Brain microvascular endothelial cell (primary cell): Measurements from ENCODE around the gene SPNS1.

ENCODE experiments used
- DNase-seq: peaks from one replicate; pipeline ENCODE4 v3.0.0-alpha.2; 2020
- H3K27ac ChIP-seq: fragments of 250-450 bp; sonication (Bioruptor Pico); 2 replicates; pipeline ENCODE4 v1.5.1; 2020; ENCODE audit warnings: mild to moderate bottlenecking, moderate library complexity
- H3K27me3 ChIP-seq: fragments of 250-450 bp; sonication (Bioruptor Pico); replicated peaks from 2 replicates; pipeline ENCODE4 v1.5.1; 2020; ENCODE audit warnings: mild to moderate bottlenecking
- H3K36me3 ChIP-seq: fragments of 250-450 bp; sonication (Bioruptor Pico); replicated peaks from 2 replicates; pipeline ENCODE4 v1.5.1; 2020; ENCODE audit warnings: mild to moderate bottlenecking
- H3K4me3 ChIP-seq: 2 replicates; pipeline ENCODE4 v1.5.1; 2011; ENCODE audit warnings: low read depth, mild to moderate bottlenecking, control low read depth, low read length, moderate library complexity
- CTCF ChIP-seq: IDR thresholded peaks from 2 replicates; pipeline ENCODE4 v1.5.1; 2011; ENCODE audit warnings: low read depth, mild to moderate bottlenecking, moderate library complexity, low read length, control low read depth, inconsistent platforms; ENCODE audit errors: missing control alignments
- in situ Hi-C: cut with HindIII; loops from 2 replicates; pipeline ENCODE4 v1.10.0; 2017; ENCODE audit warnings: low sequenced_read_pairs, low pct_ligation_motif_present

SPNS1 gene

GRCh38 chr16:29023279-29024277 lies 49.0 kb downstream of the SPNS1 start:
- no peak for TF ChIP-seq CTCF
- in situ Hi-C loops: no loop called here
- H3K27me3 ChIP-seq: no peaks in the 10 kb centered on the region
- H3K27ac ChIP-seq: no peak overlapping the region
- no peaks in the 10 kb centered on the region for H3K36me3 ChIP-seq
- DNase-seq: peak; percentile 9
- no peak overlapping the region for H3K4me3 ChIP-seq

DNA sequence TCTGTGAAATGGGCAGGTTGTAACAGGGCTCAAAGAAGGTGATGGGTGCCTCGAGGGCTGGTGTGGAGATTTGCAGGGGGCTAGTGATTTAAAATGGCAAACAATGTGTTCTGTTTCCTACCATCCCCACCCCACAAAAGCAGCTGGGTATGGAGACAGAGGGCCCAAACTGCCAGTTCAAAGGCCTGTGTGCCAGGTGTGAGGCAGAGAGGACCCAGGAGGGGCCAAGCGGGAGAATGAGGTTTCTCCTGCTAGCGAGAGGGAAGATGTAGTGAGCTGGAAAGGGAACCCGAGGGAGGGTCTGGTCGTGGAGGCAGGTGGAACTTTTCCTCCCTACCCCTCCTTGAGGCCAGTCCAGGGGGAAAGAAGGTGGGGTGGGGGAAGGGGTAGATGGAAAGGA lies 49.7 kb downstream of the SPNS1 start:
- Histone ChIP-seq H3K27ac (no peak overlapping the region), H3K27me3 (no peaks in the 10 kb centered on the region), H3K36me3 (no peaks in the 10 kb centered on the region), H3K4me3 (no peak overlapping the region)
- DNase-seq: no peak
- in situ Hi-C loops: no loop called here
- TF ChIP-seq CTCF: no peak

DNA sequence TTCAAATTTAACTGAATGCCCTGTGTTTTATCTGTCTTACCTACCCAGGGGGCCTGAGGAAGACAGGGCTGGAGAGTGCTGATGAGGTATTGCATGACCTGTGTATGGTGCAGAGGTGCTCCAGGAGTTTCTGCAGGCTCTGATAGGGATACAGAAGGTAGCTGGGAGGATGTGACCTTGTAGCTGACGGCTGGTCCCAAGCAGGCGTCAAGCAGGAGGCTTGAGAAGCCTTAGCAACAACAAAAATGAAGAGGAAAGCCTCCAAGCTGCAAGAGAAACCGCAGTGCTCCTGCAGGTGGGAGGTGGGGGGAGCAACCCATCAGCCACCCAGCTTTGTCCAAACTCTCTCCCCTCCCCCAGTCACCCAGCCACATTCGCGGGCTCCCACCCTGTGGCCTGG lies 50.6 kb downstream of the SPNS1 start:
- H3K27me3 ChIP-seq: no peaks in the 10 kb centered on the region
- no peak for DNase-seq
- H3K36me3 ChIP-seq: no peaks in the 10 kb centered on the region
- H3K27ac ChIP-seq: no peak overlapping the region
- in situ Hi-C loops: no loop called here
- no peak overlapping the region for H3K4me3 ChIP-seq
- TF ChIP-seq CTCF: no peak

- no peak overlapping the region for H3K27ac ChIP-seq
- no peak for DNase-seq
- in situ Hi-C loops: no loop called here
- H3K27me3 ChIP-seq: no peaks in the 10 kb centered on the region
- H3K36me3 ChIP-seq: no peaks in the 10 kb centered on the region
- no peak for TF ChIP-seq CTCF
- H3K4me3 ChIP-seq: no peak overlapping the region
Observed at GRCh38 chr16:29025735-29026134, 51.2 kb downstream of the SPNS1 start.

DNA sequence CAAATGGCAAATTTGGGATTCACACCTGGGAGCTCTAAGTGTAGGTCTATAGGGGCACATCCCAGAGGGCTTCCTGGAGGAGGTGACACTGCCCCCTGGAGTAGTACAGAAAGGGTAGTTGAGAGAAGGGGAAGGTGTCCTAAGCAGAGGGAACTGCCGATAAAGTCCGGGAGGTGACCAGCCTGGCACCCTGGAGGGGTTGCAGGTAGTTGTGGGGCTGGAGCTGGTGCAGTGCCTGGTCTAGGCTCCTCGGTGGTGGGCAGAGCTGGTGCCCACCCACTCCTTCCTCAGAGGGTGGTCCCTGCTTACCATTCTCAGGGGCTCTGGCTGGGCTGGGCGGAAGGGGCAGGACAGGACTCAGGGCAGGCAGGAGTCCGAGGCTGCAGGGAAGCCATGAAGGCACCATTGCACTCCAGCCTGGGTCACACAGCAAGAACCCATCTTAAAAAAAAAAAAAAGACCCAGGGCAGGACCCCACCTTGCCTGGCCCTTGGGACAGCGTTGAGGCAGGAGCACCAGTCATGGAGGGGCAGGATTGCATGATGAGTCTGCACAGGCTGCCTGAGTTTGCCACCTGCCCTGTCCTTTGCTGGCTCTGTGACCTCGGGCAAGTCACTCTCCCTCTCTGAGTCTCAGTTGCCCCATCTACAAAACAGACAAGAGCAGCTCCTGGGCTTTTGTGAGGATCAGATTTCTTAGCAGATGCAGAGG lies 54.0 kb downstream of the SPNS1 start:
- no peak for TF ChIP-seq CTCF
- H3K27ac ChIP-seq: peak overlapping the region; percentile 61
- no peak overlapping the region for H3K4me3 ChIP-seq
- no peak for DNase-seq
- H3K27me3 ChIP-seq: no peaks in the 10 kb centered on the region
- no peaks in the 10 kb centered on the region for H3K36me3 ChIP-seq
- in situ Hi-C loops: no loop called here
